Upper lobe of right lung (tissue), 1 donor: ENCODE measurements around the gene FRMD4A. TPM values are rescaled to one million over a fixed set of nuclear protein-coding genes. Genes with fewer than 3 reads are reported as not detected.

ENCODE experiments used
- ATAC-seq: fragments of 200-7000 bp; cut with Tn5 transposase; one replicate; pipeline ENCODE4 v1.9.1; 2020; ENCODE audit warnings: mild to moderate bottlenecking, moderate library complexity
- DNase-seq: peaks from one replicate; pipeline ENCODE4 v3.0.0-alpha.2; 2020
- H3K27ac ChIP-seq: fragments of 200-600 bp; one replicate; pipeline ENCODE4 v1.8.0; 2022
- H3K27me3 ChIP-seq: fragments of 200-600 bp; one replicate; pipeline ENCODE4 v1.8.0; 2022; ENCODE audit warnings: mild to moderate bottlenecking
- H3K36me3 ChIP-seq: fragments of 200-600 bp; one replicate; pipeline ENCODE4 v1.8.0; 2022
- H3K4me1 ChIP-seq: fragments of 200-600 bp; one replicate; pipeline ENCODE4 v1.8.0; 2022
- H3K4me3 ChIP-seq: fragments of 200-600 bp; one replicate; pipeline ENCODE4 v1.8.0; 2022; ENCODE audit warnings: mild to moderate bottlenecking
- H3K9me3 ChIP-seq: fragments of 200-600 bp; one replicate; pipeline ENCODE4 v1.8.0; 2022
- CTCF ChIP-seq: fragments of 200-600 bp; IDR thresholded peaks from one replicate; pipeline ENCODE4 v1.8.0; 2022; ENCODE audit warnings: antibody characterized with exemption
- intact Hi-C: fragments of 100-400 bp; cut with DNase I; formaldehyde crosslinking; loops from one replicate; pipeline ENCODE4 v1.11.0; 2022
- total RNA-seq: library from RNA; stranded (reverse); fragmentation: NEBNext Ultra II Directional; extraction: Animal tissue kit (Norgen Biotek cat#: 25700); gene quantifications from one replicate; pipeline ENCODE4 v1.2.1, GENCODE V29; 2021
- donor health status: DM: no; HTN: yes; CAD: no; lungs with severe emphysema.

Gene FRMD4A
- total RNA-seq, 1 donor from 2014 or later, result 38.3 TPM

- Histone ChIP-seq H3K4me3 (no peak overlapping the region), H3K9me3 (no peaks in the 10 kb centered on the region), H3K36me3 (no peaks in the 10 kb centered on the region), H3K27ac (no peak overlapping the region), H3K4me1 (no peaks in the 10 kb centered on the region), H3K27me3 (no peaks in the 10 kb centered on the region)
- no peak for DNase-seq
- intact Hi-C loops, result no loop called here
- ATAC-seq, result no peak
- TF ChIP-seq CTCF, result no peak
These were observed 605.1 kb downstream of the FRMD4A start for GRCh38 chr10:13725594-13725993.

GRCh38 chr10:13724484-13724883, 606.2 kb downstream of the FRMD4A start:
- no peaks in the 10 kb centered on the region for H3K36me3 ChIP-seq
- no peak for TF ChIP-seq CTCF
- H3K4me1 ChIP-seq, result peaks cover 7% of the 10 kb centered on the region
- H3K4me3 ChIP-seq, result no peak overlapping the region
- DNase-seq (no peak), ATAC-seq (no peak)
- H3K27me3 ChIP-seq, result no peaks in the 10 kb centered on the region
- H3K9me3 ChIP-seq, result no peaks in the 10 kb centered on the region
- no peak overlapping the region for H3K27ac ChIP-seq
- intact Hi-C loops, result no loop called here

- H3K4me3 ChIP-seq, result no peak overlapping the region
- DNase-seq, result no peak
- no peaks in the 10 kb centered on the region for H3K27me3 ChIP-seq
- no peak for ATAC-seq
- intact Hi-C loops, result no loop called here
- H3K27ac ChIP-seq, result no peak overlapping the region
- no peaks in the 10 kb centered on the region for H3K36me3 ChIP-seq
- H3K4me1 ChIP-seq, result peaks cover 22% of the 10 kb centered on the region
- H3K9me3 ChIP-seq, result no peaks in the 10 kb centered on the region
- no peak for TF ChIP-seq CTCF
These were observed 607.7 kb downstream of the FRMD4A start for GRCh38 chr10:13722747-13723653.

- no peak overlapping the region for H3K27ac ChIP-seq
- H3K4me1 ChIP-seq, result peaks cover 30% of the 10 kb centered on the region
- no peaks in the 10 kb centered on the region for H3K27me3 ChIP-seq
- no peak for ATAC-seq
- DNase-seq, result no peak
- no peaks in the 10 kb centered on the region for H3K36me3 ChIP-seq
- no peaks in the 10 kb centered on the region for H3K9me3 ChIP-seq
- intact Hi-C loops, result no loop called here
- TF ChIP-seq CTCF, result no peak
- H3K4me3 ChIP-seq, result no peak overlapping the region
These were observed 609.2 kb downstream of the FRMD4A start for GRCh38 chr10:13721486-13721885.

GRCh38 chr10:13720699-13721098, 610.0 kb downstream of the FRMD4A start:
- intact Hi-C loops, result no loop called here
- Histone ChIP-seq H3K4me3 (no peak overlapping the region), H3K9me3 (no peaks in the 10 kb centered on the region), H3K4me1 (peaks cover 30% of the 10 kb centered on the region), H3K27me3 (no peaks in the 10 kb centered on the region), H3K36me3 (no peaks in the 10 kb centered on the region), H3K27ac (no peak overlapping the region)
- no peak for TF ChIP-seq CTCF
- ATAC-seq (no peak), DNase-seq (no peak)
